DMS 273 (cell line): ENCODE measurements around the gene MIDN.

Experiments
- DNase-seq: peaks from one replicate; lab custom pipeline; 2025; ENCODE audit not compliant: unreplicated experiment; lab: John Stamatoyannopoulos, UW

The MIDN gene

DNA sequence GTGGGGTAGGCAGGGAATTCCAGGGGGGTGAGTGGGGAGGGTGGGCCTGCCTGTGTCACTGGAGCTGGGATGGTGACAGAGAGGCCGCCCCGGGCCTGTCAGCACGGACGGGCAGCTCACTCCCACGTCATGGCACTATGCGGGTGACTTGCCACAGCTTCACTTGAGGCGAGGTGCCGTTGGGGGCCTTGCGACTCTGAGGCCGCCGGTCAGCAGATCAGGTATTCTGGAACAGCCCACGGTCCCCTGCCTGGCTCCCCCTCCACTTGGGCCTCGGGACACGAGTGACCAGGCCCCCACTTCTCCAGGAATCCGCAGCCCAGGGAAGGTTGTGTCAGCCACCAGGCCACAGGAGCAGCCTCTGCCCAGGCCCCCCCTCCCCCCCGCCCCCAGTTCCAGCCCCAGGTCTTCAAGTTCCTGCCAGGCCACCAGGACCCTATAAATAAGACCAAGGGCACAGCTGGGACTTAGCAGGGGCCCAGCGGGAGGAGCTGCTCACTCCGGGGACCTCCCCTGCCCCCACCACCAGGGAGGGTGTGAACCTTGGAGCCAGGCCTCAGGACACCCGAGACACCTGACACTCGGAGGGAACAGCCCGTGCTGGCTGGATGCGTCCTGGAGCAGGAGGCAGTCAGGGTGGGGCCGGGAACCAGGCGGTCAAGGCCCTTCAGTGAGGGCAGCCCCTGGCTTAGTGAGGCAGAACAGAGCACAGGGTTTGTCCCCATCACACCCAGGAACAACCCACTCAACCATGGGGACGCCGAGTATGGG, 2.7 kb upstream of the MIDN start:
- peak; percentile 48 for DNase-seq

DNA sequence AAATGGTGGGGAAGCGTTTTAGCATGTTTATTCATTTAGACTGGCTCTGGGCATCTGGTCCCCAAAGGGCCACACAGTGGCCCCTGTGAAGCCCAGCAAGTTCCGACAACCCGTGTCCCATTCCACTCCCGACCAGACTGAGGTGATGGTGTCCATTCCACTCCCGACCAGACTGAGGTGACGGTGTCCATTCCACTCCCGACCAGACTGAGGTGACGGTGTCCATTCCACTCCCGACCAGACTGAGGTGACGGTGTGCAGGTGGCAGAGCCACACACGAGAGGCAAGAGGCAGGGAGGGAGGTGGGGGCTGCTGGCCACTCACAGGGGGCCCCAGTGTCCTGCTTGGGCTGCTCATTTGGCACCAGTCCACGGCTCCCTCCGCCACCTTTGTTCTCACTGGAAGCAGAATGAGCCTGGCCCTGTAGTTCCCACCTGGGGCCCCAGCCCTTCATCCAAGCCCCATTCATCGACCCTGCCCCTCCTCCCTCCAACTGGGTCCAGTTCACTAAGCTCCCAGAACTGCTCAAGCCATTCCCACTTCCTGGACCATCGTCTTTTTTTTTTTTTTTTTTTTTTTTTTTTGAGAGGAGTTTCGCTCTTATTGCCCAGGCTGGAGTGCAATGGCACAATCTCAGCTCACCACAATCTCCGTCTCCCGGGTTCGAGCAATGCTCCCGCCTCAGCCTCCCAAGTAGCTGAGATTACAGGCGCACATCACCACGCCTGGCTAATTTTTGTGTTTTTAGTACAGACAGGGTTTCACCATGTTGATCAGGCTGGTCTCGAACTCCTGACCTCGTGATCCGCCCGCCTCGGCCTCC, 1.9 kb upstream of the MIDN start:
- peak; percentile 57 for DNase-seq

DNA sequence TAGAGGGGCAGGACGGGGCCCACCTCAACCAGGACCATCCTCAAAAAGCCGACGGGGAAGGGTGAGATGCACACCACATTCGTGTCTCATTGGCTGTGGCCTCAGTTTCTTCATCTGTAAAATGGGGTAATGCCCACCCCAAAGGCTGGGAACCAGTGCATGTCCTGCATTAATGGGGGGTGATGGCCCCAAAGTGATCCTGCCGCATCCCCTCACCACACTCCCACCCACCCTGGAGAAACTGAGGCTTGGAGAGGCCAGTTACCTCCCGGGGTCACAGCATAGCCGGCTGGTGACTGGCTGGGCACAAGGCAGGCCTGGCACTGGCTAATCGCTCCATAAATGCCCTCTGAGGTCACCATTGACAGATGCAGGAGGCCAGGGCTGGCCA, 640 bp upstream of the MIDN start:
- DNase-seq = no peak

DNA sequence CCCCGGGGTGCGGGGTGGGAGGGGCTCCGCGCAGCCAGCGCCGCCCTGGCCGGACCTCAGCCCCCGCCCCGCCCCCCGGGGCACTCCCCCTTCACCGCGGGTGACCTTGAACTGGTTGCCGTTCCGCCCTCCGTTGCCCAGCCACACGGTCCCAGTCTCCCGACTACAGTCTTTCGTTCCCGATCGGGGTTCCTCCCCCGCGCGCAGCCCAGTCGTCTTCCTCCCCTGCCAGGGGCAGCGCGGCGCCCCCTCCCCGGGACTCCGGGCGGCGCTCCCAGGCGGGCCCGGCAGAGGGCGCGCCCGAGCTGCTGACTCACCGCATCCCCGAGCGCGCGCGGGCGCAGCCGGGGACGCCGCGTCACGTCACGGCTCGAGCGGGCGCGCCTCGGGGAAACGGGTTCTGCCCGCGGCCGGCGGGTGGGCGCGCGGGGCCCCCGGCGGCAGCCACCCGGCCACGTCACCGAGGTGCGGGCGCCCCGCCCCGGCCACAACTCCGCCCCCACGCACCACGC, 459 bp downstream of the MIDN start:
- peak; percentile 96 for DNase-seq

DNA sequence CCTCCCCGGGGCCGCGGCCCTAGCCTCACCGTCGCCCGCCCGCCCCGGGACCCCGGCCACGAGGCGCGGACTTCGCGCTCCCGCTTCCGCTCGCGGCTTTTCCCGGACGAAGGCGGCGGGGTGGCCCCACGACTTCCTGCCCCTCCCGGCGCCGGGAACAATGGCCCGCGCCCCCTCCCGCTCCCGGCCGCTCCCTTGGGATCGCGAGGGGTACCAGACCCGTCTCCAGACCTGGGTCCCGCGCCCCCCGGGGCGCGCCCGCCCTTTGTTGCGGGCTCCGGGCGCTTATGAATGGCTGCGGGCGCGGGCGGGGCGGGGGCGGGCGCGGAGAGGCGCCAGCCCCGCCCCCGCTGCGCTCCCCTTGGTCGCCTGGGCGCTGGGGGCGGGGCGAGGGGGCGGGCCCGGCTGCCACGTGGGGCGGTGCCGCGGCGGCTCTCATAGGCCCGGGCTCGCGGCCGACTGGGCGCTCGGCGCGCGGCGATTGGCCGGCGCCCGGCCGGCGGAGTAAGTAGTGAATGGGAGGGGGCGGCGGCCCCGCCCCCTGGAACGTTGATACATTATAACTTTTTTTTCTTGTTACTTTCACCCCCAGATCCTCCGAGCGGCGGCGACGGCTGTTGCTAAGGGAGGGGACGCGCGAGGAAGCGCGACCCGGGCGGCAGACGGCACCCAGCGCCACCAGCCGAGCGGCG, 1.1 kb downstream of the MIDN start:
- peak; percentile 98 for DNase-seq

DNA sequence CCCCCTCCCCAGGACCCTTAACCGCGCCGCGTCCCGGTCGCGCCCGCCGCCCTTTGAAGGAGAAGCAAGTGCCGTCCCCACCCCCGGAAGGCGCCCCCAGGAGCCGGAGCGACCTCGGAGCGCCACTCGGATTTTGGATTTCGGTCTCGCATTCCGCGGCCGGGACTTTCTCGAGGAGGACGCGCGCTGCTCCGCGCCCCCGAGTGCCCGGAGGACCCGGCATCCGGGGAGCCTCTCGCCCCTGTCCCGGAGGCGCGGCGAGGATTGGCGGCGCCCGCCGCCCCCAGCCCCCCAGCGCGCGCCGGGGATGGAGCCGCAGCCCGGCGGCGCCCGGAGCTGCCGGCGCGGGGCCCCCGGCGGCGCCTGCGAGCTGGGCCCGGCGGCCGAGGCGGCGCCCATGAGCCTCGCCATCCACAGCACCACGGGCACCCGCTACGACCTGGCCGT, 1.6 kb downstream of the MIDN start:
- DNase-seq = no peak

DNA sequence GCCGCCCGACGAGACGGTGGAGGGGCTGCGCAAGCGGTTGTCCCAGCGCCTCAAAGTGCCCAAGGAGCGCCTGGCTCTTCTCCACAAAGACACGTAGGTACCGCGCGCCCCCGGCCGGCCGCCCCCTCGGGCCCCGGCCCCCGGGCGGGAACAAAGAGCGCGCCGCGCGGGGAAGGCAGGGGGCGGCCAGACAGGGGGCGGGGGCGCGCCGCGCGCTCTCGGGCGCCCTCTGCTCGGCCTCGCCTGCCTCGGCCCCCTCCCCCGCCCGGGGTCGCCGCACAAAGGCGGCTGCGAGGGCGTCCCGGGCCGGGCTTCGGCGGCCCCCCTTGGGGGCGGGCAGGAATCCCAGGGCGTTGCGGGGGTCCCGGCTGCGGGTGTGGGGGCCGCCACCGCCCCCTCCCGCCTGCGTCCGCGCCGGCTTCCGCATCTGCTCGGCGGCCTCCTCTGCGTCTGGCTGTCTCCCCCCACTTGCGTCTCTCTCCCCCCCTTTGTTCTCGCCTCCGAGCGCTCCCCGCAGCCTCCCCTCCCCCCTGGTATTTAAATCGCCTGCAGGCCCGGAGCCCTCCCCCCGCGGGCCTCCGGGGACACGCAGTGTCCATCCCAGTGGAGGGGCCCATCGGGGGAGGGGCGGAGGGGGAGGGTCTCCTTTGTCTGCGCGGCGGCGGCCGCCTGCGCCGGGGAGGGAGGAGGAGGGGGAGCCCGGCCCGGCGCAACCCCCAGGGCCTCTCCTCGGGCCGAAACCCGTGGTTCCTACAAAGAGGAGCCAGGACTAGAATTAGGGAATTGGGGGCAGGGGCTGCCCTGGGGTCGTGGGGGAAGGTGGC, 2.3 kb downstream of the MIDN start:
- peak; percentile 78 for DNase-seq

DNA sequence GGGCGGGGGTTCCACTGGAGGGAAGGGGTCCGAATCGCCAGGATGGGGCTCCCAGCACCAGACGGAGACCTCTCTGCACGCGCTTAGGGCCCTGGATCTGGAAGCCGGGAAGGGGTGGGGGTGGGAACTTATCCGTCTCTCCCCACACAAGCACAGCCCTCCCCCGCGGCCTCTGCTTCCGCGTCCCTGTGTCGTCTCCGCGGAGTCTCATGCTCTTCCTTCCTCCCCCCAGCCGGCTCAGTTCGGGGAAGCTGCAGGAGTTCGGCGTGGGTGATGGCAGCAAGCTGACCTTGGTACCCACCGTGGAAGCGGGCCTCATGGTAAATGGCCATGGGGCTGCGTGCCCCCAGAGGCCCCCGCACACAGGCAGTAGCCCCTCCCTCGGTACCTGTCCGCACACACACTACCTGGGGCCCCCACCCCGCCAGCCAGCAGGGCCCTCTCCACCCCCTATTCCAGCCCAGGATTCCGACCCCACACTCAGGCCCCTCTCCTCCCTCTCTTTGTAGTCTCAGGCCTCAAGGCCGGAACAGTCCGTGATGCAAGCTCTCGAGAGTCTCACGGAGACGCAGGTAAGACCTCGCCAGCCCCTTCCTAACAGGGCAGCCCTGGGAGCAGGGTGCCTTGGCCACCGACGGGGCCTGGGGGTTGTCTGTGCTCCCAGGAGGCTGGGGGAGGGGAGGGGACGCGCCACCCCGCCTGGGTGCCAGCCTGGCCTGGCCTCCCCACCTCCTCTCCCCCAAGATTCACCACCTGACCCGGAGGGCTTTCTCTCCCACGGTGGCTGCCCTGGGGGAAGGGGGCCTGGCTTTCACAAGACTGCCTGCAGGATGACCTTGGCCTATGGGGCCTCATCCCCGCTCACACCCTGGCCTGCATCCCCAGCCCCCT, 3.2 kb downstream of the MIDN start:
- peak; percentile 85 for DNase-seq

DNA sequence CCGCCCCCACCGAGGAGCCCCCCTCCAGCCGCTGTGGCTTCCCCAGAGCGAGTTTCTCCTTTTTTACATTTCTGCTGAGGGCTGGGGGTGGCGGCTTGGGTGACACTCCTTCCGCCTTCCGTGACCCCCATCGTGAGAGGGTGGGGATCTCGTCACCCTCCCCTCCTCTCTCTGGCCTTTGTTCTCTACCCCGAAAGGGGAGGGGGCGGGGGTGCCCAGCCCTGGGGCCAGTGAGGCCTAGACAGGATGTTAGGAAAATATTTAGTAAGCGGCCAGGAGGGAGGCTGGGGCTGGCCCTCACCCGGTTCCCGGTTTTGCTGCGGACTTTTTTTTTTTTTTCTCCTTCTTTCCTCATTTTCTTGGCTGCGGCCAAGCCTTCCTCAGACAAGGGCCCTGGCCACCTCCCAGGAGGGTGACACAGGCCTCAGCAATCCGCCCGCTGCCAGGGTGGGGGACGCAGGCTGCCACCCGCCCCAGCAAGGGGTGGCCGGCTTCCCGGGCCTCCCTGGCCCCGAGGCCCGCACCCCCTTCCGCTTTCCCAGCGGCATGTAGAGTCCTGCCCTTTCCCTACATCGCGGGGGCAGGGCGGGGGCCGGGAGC, 3.9 kb downstream of the MIDN start:
- DNase-seq = peak; percentile 77

DNA sequence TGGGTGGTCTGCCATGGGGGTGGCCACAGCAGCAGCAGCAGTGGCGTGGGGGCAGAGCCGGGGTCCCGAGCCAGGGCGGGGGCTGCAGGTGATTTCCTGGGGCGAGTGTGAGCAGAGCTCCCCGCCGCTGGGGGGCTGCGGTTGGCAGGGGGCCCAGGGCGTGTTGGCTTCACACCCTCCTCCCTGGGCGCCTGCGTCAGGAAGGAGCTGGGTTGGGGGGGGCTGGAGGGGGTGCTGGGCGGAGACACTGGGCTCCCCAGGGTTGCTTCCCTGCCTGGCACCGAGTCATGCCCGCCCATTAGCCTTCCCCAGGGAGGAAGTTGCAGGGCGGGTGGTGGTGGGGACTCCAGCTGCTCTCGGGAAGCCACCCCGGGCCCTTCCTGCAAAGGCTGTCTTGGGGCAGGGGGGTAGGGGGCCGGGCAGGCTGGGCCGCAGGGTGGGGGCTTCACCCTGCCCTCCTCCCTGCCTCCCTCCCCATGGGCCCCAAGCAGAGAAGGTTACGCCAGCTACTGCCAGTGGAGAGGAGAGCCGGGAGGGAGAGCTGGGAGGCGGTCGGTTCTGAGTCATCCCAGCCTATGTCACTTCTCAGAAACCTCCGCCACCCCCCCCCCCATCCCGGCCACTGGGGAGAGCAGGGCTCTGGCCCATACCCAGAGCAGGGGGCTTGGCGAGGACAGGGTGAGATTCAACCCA, 4.6 kb downstream of the MIDN start:
- peak; percentile 86 for DNase-seq

DNA sequence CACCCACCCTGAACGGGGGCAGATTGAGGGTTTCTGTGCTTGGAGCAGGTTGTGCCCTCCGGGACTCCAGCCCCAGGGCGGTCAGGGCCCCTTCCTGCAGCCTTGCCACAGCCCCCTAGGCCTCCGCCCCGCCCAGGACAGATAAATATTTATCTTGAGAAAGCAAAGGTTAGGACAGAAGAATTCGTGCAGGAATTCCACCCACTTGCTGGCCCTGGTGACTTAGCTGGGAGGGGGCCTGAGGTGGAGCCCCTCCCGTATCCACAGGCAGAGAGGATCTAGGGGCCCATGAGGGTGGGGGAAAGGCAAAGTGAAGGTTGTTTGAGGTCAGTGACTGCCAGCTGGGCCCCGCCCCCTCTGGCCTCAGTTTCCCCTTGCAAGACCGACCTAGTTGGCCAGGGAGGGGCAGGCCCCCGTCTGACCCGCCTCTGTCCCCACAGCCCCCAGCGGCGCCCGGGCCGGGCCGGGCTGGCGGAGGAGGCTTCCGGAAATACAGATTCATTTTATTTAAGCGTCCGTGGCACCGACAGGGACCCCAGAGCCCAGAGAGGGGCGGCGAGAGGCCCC, 5.2 kb downstream of the MIDN start:
- no peak for DNase-seq

DNA sequence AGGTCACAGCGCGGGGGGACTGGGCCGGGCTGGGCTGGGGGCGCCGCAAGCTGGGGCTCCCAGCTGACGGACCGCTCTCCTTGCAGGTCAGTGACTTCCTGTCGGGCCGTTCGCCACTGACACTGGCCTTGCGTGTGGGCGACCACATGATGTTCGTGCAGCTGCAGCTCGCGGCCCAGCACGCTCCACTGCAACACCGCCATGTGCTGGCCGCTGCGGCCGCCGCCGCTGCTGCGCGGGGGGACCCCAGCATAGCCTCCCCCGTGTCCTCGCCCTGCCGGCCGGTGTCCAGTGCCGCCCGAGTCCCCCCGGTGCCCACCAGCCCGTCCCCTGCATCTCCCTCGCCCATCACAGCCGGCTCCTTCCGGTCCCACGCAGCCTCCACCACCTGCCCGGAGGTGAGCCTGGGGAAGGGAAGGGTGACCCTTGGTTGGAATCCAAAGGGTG, 5.7 kb downstream of the MIDN start:
- DNase-seq = no peak

DNA sequence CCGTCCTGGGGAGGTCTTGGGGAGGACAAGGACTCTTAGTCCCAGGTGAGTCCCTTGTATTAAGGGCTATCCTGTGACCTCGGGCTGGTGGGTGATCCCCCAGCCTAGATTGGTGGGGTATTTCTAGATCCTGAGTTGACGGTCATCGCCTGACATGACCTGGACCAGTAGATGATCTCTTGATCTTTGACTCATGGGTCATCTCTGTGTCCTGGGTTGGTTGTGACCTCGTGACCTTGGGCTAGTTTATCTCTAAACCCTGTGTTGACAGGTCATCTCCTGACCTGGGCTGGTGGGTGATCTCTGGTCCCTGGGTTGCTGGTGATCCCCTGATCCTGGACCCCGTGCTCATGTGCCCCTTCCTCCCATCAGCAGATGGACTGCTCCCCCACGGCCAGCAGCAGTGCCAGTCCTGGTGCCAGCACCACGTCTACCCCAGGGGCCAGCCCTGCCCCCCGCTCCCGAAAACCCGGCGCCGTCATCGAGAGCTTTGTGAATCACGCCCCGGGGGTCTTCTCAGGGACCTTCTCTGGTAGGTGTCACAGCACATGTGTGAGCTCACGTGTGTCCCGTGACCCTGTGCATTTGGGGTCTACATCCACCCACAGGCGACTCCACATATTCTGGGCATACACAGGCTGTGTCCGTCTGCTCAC, 6.3 kb downstream of the MIDN start:
- DNase-seq = no peak

DNA sequence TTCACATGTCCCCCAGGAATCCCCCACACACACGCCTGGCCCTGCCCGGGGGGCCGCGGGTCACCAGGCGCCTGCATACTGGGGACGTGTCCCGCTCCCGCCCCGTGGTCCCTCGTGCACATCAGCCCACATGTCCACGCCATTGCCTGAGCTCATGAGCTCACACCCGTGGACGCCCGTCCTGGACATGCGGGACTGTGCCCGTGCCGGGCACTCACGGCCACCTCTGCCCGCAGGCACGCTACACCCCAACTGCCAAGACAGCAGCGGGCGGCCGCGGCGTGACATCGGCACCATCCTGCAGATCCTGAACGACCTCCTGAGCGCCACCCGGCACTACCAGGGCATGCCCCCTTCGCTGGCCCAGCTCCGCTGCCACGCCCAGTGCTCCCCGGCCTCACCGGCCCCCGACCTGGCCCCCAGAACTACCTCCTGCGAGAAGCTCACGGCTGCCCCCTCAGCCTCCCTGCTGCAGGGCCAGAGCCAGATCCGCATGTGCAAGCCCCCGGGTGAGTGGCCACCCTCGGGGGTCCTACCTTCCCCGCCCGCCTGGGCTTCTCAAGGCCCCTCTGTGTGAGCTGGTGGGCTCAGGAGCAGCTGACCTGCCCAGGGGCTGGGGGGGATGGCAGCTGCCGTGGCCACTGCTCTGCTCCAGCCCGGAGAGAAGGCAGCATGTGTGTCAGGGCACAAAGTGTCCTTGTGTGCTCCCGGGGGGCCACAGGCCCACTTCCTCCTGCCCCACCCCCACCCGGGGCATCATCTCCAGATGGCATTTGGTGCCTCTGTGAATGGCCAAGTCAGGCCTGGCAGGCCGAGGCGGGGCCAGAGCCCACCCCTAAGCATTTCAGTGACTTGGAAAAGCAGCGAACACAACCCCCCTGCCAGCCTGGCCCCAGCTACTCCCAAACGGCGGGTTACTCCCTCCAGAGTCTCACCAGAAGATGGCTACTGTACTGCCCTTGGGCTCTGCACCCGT, 7.1 kb downstream of the MIDN start:
- DNase-seq = no peak

DNA sequence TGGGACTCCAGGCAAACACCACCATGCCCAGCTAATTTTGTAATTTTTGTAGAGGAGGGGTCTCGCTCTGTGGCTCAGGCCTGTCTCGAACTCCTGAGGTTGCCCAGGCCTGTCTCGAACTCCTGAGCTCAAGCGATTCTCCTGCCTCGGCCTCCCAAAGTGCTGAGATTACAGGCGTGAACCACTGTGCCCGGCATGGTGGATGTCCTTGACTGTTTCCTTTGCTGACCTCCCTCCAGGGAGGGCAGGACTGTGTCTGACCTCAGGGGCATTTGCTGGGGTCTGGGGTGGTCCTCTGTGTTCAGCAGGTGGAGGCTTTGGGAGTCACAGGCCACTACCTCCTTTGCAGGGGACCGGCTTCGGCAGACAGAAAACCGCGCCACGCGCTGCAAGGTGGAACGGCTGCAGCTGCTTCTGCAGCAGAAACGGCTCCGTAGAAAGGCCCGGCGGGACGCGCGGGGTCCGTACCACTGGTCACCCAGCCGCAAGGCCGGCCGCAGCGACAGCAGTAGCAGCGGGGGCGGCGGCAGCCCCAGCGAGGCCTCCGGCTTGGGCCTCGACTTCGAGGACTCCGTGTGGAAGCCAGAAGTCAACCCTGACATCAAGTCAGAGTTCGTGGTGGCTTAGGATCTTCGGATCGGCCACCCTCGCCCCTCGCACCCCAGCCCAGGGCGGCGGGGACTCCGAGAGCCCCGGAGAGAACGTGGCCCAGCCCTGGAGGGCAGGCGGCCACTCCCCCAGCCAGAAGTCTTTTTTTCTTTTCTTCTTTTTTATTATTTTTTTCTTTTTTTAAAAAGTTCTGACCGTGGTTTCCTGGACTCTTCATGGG, 8.5 kb downstream of the MIDN start:
- DNase-seq = no peak
